HG02678 (cell line): ENCODE data around the gene LYZ.
A peak's percentile ranks its signal among the peaks of the same experiment; 100 is the strongest.
"Not testable (repeated sequence)": the region's sequence is repeated elsewhere in the genome, so short reads cannot be mapped to it uniquely, and the experiment has no call there.

Experiments used
- ATAC-seq: cut with Tn5 transposase; IDR thresholded peaks from one replicate; pipeline ENCODE4 v1.9.1; 2021; ENCODE audit warnings: mild to moderate bottlenecking, moderate library complexity; ENCODE audit not compliant: unreplicated experiment

LYZ gene

DNA sequence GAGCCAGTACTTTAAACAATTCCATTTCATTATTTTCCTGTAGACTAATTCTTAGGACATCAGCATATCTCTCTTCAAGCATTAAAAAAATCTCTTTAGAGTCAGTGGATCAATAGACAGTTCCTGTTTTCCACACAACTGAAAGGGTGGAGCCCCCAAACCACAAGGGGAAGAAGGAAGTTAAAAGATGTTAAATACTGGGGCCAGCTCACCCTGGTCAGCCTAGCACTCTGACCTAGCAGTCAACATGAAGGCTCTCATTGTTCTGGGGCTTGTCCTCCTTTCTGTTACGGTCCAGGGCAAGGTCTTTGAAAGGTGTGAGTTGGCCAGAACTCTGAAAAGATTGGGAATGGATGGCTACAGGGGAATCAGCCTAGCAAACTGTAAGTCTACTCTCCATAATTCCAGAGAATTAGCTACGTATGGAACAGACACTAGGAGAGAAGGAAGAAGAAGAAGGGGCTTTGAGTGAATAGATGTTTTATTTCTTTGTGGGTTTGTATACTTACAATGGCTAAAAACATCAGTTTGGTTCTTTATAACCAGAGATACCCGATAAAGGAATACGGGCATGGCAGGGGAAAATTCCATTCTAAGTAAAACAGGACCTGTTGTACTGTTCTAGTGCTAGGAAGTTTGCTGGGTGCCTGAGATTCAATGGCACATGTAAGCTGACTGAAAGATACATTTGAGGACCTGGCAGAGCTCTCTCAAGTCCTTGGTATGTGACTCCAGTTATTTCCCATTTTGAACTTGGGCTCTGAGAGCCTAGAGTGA lies at the start of gene LYZ:
Gene LYZ (plus strand): TSS at position 220 of the 777 bp plus-strand sequence. CDS start 28 bp downstream, at position 248.
- ATAC-seq = no peak

DNA sequence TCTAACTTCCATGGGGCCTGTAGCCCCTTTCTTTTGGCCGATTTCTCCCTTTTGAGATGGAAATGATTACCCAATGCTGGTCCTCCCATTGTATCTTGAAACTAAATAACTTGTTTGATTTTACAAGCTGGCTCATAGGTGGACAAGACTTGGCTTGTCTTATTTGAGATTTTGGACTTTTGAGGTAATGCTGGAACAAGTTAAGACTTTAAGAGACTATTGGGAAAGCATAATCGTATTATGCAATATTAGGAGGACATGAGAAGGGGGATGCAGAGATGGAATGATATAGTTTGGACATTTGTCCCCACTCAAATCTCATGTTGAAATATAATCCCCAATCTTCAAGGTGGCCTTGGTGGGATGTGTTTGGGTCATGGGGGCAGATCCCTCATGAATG lies 49.2 kb upstream of the LYZ start:
- no peak for ATAC-seq

DNA sequence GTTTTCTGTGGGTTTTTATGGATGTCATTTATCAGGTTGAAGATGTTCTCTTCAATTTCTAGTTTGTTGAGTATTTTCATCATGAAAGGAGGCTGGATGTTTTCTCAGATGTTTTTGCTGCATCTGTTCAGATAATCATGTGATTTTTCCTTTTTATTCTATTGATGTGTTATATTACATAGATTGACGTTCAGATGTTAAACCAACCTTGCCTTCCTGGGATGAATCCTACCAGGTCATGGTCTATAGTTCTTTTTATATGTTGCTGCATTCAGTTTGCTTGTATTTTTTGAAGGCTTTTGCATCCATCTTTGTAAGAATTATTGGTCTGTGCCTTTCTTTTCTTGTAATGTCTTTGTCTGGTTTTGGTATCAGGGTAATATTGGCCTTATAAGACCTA lies 43.9 kb upstream of the LYZ start:
- no peak for ATAC-seq

DNA sequence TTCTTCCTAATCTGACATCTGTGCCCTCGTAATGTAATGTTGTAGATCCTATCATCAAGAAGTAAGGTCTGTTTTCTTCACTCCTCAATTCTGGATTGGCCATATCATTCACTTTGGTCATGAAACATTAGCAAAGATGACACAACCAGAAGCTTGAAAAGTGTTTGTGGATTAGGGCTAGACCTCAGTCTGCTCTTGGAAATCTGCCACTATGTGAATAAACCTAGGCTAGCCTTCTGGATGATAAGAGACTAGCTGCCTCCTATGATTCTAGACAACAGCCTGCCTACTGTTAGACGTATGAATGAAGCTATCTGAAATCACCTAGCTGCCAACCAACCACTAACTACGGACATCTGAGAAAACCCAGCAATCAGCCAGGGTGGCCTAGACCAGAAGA lies 38.7 kb upstream of the LYZ start:
- ATAC-seq = no peak

DNA sequence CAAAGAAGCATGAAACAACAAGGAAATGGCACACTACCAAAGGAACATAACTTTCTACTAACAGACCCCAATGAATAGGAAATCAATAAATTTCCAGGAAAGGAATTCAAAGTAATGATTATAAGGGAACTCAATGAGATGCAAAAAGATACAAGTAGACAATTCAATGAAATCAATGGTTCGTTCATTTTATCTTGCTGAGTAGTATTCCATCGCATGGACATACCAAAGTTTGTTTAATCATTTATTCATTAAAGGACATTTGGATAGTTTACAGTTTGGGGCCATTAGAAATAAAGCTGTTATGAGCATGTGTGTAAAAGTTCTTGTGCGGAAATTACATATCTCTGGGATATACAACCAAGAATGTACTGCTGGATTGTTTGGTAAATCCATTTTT lies 35.0 kb upstream of the LYZ start:
- ATAC-seq = no peak

DNA sequence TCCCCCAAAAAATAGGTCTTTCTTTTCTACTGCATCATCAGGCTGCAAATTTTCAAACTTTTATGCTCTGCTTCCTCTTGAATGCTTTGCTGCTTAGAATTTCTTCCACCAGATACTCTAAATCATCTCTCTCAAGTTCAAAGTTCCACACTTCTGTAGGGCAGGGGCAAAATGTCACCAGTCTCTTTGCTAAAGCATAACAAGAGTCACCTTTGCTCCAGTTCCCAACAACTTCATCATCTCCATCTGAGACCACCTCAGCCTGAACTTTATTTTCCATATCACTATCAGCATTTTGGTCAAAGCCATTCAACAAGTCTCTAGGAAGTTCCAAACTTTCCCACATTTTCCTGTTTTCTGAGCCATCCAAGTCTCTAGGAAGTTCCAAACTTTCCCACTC lies 31.4 kb upstream of the LYZ start:
- ATAC-seq = not testable (repeated sequence)

DNA sequence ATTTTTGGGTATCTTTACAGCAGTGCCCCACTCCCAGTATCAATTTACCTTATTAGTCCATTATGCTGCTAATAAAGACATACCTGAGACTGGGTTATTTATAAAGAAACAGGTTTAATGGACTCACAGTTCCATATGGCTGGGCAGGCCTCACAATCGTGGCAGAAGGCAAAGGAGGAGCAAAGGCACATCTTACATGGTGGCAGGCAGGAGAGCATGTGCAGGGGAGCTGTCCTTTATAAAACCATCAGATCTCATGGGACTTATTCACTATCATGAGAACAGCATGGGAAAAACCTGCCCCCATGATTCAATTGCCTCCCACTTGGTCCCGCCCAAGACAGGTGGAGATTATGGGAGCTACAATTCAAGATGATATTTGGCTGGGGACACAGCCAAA lies 30.9 kb upstream of the LYZ start:
- ATAC-seq = not testable (repeated sequence)

DNA sequence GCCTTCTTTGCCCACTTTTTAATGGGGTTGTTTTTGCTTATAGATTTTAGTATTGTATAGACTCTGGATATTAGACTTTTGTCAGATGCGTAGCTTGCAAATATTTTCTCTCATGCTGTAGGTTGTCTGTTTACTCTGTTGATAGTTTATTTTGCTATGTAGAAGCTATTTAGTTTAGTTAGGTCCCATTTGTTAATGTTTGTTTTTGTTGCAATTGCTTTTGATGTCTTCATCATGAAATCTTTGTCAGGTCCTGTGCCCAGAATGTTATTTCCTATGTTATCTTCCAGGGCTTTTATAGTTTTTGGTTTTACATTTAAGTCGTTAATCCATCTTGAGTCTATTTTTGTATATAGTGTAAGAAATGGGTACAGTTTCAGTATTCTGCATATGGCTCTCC lies 30.0 kb upstream of the LYZ start:
- no peak for ATAC-seq

DNA sequence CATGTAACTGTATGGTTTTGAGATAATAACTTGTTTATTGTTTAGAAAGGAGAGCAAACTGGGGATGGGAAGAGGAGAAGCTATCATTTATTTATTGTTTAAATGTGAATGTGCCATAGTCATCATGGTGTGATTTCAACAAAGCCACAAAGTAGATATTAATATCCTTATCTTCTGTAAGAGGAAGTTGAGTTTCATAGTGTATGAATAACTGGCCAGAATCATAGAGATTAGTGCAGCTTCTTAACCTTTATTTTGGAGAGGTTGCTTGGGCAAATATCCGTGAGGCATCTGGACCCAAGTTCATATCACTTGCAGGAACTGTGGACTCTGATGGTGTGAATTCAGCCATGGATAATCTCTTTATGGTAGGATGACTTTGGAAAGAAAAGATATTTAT lies 26.8 kb upstream of the LYZ start:
- no peak for ATAC-seq

DNA sequence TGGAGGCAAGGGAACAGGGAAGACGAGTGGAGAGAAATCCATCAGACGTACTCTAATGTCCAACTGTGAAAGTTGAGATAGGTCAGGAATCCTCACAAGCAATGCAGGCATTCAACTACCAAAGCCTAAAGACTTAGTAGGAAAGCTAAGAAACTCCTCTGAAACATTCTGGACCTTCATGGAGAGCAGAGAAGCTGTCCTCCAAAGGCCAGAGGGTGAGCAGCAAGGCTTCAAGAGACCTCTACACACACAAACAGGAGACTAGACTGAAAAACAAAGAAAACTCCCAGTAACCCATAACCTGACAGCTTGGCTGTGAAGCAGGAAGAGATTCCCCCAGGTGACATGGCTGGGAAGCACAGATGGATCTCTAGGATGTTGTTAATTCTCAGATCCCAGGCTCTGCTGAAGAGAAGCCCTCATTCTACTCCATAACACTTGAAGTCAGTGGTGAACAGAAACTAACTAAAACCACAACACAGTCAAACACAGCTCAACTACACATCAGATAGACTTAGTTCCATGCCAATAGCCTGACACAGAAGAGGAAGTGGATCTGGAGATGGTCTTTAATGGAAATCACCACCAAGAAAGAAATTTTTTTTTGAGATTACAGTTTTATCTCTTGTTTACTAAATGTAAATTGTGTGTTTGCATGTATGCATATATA lies 23.2 kb upstream of the LYZ start:
- ATAC-seq = peak; percentile 96

DNA sequence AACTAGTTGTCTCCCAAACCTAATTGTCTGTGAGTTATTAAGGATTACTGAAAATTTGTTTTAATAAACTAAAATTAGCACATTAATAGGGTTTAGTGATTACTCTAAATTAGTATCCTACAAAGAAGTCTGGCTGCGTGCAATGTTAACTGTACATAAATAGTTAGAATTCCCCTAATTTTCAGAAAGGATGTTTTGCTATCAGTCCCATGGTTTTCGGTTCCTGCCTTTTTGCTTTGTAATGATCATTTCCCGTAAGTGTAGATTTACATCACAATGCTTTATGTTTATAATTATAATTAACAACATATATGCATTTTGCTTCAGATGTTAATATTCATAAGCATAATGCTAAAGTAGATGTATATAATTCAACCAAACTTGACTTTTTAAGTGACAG lies 19.8 kb upstream of the LYZ start:
- no peak for ATAC-seq

DNA sequence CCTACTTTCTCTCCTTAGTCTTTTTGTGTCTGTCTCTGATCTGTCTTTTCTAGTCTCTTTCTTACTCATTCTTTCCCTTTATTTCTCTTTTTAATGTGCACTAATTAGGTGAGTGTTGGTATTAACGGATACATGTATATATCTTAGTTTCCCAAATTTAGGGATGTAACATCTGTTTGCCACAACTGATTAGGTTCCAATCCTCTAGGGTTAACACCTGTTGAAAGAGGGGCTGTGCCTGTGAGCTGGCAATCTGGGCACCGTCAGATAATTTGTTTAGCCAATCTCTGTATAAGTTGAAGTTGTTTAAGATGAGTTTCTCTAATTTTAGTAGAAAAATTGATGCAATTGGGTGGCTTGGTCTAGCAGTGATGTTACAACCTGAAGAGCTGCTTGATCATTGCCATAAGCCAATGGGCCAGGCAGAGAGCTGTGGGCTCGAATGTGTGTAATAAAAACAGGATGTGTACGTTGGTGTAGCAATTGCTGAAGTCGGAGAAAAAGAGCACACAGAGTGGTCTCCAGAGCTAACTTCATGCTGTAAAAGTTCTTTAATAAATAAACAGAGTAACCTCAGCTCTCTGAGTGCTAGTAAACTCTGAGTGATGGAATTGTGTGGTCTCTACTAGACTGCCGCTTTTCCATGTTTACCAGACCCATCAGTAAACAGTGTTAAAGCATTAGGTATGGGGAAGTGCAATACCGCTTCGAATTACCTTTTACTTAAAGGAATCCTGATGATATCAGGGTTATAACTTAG lies 18.3 kb upstream of the LYZ start:
- ATAC-seq = no peak

DNA sequence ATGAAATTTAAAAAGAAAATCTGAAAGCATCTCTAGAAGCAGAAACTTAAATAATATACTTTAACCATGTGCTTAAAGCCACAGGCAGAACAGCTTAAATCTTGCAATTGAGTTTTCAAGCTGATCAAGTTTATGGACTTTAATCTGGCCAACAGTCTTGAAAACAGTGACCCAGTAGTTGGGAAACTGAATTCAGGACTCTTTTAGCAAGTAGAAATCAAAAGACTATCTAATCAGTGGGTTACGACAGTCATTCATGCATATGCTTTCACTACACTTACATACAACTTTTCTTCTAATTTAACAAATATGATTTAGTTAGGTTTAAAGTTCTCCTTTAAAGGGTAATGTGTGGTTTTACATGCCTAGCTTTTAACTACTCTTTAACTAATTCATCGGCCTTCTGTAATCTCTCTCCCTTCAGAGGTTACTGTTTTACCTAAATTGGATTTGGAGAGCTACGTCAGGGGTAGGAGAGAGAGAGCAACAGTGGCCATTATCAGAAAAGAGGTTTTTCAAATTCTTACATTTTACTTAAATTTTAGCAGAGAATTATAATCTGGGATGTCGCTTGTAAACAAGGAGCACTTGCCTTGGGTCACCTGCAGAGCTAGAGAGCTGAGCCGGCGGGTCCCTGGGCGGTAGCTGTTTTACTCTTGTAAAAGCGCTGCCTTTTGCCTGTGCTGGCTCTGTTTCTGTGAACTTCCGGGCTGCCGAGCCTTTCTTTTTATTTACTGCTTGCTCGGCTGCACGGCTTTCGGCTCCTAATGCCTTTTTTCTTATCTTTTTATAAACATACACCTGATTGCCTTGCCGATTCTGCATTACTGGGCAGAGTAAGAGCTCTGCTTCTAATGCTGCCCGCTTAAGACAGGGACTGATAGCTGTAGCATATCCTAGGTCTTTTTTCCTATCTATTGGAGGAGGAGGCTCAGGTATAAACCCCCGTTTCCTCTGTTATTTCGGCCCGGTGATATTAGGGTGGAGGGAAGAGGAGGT lies 17.4 kb upstream of the LYZ start:
- peak; percentile 81 for ATAC-seq

DNA sequence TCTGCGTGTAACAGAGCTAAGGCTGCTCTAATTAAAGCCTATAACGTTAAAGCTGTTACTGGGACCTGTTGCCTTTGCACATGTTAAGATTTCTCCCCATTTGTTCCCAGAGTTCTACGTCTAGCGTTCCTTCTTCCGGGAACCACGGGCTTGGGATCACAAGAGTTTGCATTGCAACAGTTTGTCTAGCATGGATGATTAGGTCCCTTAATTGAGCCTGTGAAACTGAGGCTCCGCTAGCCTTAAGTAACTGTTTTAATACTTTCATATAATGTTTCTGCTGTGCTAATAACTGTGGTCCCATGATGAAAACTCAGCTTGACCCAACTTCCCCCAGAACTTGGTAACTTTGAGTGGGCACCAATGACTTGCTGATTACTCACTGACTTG lies 16.7 kb upstream of the LYZ start:
- ATAC-seq = no peak

DNA sequence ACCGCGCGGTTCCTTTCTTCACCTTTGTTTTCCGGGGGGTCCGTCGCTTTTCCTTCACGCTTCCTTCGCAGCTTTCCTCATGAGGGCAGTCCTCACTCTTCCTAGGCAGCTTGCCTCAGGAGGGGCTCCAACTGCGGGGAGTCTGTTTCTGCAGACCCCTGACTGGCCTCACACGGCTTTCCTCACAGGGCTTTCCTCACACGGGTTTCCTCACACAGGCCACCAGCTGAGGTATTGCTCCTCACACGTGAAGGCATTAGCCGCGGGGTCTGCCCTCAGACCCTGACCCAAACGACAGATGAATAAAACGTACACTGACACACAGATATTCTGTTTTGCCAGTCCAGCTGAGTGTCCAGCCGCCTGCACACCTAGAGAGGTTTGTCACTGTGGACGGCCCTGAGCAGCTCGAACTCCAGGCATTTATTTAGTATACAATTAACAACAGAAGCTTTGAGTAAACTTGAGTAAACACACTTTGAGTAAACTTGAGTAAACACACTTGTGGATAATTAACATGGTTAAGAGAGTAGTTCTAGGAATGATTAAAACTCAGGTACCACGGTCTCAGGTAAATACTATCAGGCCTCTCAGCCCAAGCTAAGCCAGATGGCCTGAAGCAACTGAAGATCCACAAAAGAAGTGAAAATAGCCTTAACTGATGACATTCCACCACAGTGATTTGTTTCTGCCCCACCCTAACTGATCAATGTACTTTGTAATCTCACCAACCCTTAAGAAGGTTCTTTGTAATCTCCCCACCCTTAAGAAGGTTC lies 16.1 kb upstream of the LYZ start:
- no peak for ATAC-seq

DNA sequence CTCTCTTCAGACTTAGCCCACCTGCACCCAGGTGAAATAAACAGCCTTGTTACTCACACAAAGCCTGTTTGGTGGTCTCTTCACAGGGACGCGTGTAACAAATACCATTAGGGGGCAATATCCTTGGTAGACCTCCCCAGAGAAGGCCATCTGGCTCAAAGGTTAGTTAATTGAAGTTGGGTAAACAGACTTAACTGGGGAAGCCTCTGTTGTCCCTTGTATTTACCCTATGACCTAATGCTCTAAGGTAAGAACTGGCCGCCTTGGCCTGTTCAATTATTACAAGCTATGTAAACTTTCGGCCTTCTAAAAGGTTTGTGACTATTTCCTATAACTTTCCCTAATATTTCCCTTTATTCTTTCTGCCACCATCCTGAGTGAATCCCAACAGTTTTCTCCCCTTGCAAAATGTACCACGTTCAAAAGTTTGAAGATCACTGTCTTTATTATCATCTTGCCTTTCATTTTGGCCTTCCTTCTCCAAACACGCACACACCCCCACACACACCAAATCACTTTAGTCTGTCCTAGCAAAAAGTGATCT lies 15.3 kb upstream of the LYZ start:
- no peak for ATAC-seq

DNA sequence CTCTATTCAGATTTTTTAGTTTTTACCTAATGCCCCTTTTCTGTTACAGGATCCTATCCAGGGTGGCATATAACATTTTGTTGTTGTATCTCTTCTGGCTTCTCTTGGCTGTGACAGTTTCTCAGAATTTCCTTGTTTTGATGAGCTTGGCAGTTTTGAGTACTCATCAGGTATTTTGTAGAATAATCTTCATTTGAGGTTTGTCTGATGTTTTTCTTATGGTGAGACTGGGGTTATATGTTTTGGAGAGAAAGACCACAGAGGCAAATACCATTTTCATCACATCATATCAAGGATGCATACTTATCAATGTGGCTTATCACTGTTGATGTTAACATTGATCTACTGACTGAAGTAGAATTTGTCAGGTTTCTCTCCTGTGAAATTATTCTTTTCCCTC lies 14.0 kb upstream of the LYZ start:
- ATAC-seq = no peak

DNA sequence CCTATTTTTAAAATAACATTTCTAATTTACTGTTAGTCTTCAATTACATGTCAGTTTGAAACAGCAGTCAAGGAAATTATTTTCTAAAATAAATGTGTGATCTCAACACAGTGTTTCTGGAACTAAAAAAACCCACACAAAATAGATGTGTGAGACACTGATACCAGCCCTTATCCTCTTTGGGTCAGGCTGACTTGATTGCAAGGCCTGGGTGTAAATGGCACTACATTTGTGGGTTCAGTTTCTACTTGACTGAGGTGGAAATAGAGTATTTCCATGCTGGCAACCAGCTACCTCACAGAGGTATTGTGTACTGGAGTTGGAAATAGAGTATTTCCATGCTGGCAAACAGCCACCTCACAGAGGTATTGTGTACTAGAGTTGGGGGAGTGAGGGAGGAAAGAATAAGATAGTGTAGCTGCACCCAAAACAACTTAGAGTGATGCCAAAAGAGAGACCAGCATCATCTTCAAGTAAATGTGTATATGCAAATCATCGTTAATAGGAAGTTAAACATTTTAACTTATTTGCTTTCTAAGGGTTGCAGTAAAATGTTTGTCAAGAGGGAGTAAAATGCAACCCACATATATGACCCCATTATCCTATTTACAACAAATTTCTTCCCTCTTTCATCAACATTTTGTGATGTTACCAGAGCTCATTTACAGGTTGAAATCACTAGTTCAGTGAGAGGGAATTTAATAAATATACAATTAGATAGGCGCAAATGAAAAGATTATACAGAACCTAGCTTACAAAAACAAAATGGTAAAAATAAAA lies 10.7 kb upstream of the LYZ start:
- no peak for ATAC-seq
